Inferior parietal cortex (tissue), 1 donor: Measurements from ENCODE around the gene SEMA5A.

Experiments used
- DNase-seq: peaks from one replicate; pipeline ENCODE4 v3.0.0-alpha.2; 2016; ENCODE audit errors: extremely low spot score

Gene SEMA5A

DNA sequence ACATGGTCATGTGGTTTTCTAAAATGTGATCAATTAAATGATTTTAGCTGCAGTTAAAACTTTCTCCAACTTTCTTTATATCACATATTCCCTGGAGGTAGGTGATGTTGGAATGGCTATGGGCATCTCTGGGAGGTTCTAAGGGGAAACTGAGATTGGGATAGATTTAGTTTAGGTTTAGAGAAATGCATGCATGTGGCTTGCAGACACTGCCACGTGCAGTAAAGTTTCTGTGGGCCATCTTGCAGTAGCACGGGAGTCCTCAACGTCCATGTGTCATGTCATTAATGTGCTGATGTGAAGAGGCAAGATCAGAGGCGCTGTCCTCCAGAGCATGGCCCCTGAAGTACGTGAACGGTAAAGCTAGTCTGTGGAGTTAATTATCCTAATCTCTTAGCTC, 532.7 kb downstream of the SEMA5A start:
- no peak for DNase-seq

DNA sequence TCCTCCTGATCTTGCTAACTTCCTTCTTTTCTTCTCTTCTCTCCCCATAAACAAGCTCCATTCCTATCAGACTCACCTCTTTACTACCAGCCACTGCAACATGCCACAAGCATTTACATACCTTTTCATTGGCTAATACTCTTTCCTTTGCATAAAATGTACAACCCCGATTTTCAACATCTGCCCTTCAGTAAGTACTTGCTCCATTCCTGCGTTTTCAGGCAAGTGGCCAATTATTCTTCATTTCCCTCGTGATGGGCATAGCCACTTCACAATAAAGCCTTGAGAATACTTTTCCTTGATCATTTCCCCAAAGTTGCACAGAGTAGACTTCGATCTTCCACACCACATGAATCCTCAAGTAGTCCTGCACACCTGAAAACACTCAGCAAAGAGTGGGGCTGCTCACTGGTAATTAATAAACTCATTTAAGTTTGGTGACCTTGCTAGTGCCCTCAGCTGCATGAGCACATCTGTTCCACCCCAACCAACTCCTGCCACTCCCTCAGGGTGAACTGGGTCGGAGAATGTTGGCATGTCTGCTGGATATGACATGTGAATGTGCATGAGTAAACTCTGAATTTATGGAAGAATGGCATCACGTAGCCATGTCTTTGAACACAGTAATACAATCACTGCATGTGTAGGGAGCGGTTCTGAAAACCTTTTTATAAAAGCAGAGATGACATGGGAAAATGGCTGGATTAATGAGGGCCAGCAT, 535.8 kb downstream of the SEMA5A start:
- DNase-seq: no peak

DNA sequence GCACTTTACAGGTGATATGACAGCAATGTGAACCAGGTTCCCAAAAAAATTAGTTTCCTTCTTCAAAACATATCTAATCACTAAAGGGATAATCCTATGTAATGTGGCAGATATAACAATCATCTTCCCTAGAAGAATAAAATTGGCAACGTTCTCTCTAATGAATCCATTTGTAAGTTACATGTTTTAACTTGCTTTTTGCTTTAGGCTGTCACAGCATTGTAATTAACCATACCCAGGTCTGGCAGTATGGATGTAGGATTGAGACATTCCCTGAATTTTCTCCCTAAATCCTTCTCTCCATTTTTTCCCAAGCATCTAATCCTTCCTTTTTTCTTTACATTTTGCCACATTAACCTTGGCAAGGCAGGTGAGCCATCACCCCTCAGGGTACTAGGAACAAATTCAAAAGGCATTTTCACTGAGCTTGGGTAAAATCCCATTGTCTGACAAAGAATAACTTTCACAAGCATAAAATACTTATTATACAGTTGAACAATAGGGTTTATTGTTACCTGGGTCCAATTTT, 548.3 kb downstream of the SEMA5A start:
- DNase-seq: no peak

DNA sequence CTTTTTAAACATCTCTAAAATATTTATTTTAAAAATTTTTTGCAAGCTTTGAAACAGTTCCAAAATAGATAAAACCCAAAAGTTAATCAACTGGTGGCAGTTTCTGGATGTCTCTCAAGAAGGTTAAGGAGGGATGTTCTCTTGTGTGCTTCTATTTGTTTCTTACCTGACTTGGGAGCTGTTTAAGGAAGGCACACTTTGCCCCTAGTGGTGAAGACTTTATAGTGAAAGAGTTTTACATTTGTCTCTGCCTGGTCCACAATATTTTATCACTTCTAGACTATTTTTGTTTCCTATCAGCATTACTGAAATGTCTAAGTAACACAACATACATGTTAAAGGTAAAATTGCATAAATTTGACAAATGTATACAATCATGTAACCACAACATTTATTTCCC, 552.8 kb downstream of the SEMA5A start:
- no peak for DNase-seq
